HG02840 (cell line): ENCODE results near the gene VWA8.
"Not testable (repeated sequence)": the region's sequence is repeated elsewhere in the genome, so short reads cannot be mapped to it uniquely, and the experiment has no call there.

Experiments
- ATAC-seq: cut with Tn5 transposase; IDR thresholded peaks from one replicate; pipeline ENCODE4 v1.9.1; 2021; ENCODE audit warnings: mild to moderate bottlenecking, moderate library complexity, moderate number of reproducible peaks; ENCODE audit not compliant: unreplicated experiment, low FRiP score

Gene VWA8

GRCh38 chr13:41859565-41859964 is 101.3 kb downstream of the VWA8 start:
- ATAC-seq = no peak

- ATAC-seq = no peak
Measured at GRCh38 chr13:41858780-41859179, 102.1 kb downstream of the VWA8 start.

GRCh38 chr13:41854758-41855157 is 106.2 kb downstream of the VWA8 start:
- ATAC-seq = no peak

GRCh38 chr13:41851351-41851750 is 109.6 kb downstream of the VWA8 start:
- no peak for ATAC-seq

GRCh38 chr13:41848435-41849255 is 112.3 kb downstream of the VWA8 start:
- ATAC-seq = no peak

GRCh38 chr13:41847216-41847615 is 113.7 kb downstream of the VWA8 start:
- no peak for ATAC-seq

- no peak for ATAC-seq
Measured at GRCh38 chr13:41842036-41842620, 118.8 kb downstream of the VWA8 start.

GRCh38 chr13:41837629-41838028 is 123.3 kb downstream of the VWA8 start:
- ATAC-seq = no peak

GRCh38 chr13:41835871-41836270 is 125.0 kb downstream of the VWA8 start:
- ATAC-seq = no peak

- ATAC-seq = not testable (repeated sequence)
Measured at GRCh38 chr13:41834697-41835096, 126.2 kb downstream of the VWA8 start.

- ATAC-seq = no peak
Measured at GRCh38 chr13:41833831-41834230, 127.1 kb downstream of the VWA8 start.

GRCh38 chr13:41833201-41833600 is 127.7 kb downstream of the VWA8 start:
- no peak for ATAC-seq

- no peak for ATAC-seq
Measured at GRCh38 chr13:41827507-41828213, 133.2 kb downstream of the VWA8 start.

GRCh38 chr13:41825691-41826090 is 135.2 kb downstream of the VWA8 start:
- no peak for ATAC-seq

GRCh38 chr13:41823476-41823875 is 137.4 kb downstream of the VWA8 start:
- ATAC-seq = no peak

GRCh38 chr13:41822560-41822959 is 138.3 kb downstream of the VWA8 start:
- no peak for ATAC-seq

- ATAC-seq = no peak
Measured at GRCh38 chr13:41821238-41821594, 139.7 kb downstream of the VWA8 start.

GRCh38 chr13:41820581-41821237 is 140.2 kb downstream of the VWA8 start:
- ATAC-seq = no peak

- no peak for ATAC-seq
Measured at GRCh38 chr13:41816057-41816456, 144.9 kb downstream of the VWA8 start.

GRCh38 chr13:41813426-41813825 is 147.5 kb downstream of the VWA8 start:
- ATAC-seq = no peak

GRCh38 chr13:41812851-41813250 is 148.1 kb downstream of the VWA8 start:
- ATAC-seq = peak; percentile 56
